ENCODE results near the gene NFIX.

NFIX gene

GRCh38 chr19:13102666-13103580 lies 107.6 kb downstream of the NFIX start, which contains the start of gene LYL1:
Gene LYL1 (minus strand): TSS chr19:13102858. CDS start chr19:13101171, 1,687 bp downstream.
- H3K9ac ChIP-seq (ENCODE audit: low read length): peak within 1 kb of the TSS; percentile 54
- no peaks in the 10 kb centered on the region for H3K27me3 ChIP-seq (ENCODE audit: control insufficient read depth, insufficient read depth, low read length)
- peaks cover 39% of the 10 kb centered on the region for H3K4me1 ChIP-seq (ENCODE audit: control insufficient read depth, insufficient read depth, low read length)
- no peaks in the 10 kb centered on the region for H3K36me3 ChIP-seq (ENCODE audit: control insufficient read depth, insufficient read depth, low read length)
- peak within 1 kb of the TSS; percentile 25 for H3K4me3 ChIP-seq (ENCODE audit: low read length)
- no peaks in the 10 kb centered on the region for H3K9me3 ChIP-seq (ENCODE audit: control insufficient read depth, low read length)

GRCh38 chr19:13103581-13104359 lies 108.5 kb downstream of the NFIX start:
- Histone ChIP-seq H3K9ac (ENCODE audit: low read length) (peak overlapping the region; percentile 54), H3K9me3 (ENCODE audit: control insufficient read depth, low read length) (no peaks in the 10 kb centered on the region), H3K4me3 (ENCODE audit: low read length) (no peak overlapping the region), H3K36me3 (ENCODE audit: control insufficient read depth, insufficient read depth, low read length) (no peaks in the 10 kb centered on the region), H3K27me3 (ENCODE audit: control insufficient read depth, insufficient read depth, low read length) (no peaks in the 10 kb centered on the region), H3K4me1 (ENCODE audit: control insufficient read depth, insufficient read depth, low read length) (peaks cover 33% of the 10 kb centered on the region)

- Histone ChIP-seq H3K9ac (ENCODE audit: low read length) (no peak overlapping the region), H3K4me1 (ENCODE audit: control insufficient read depth, insufficient read depth, low read length) (peaks cover 28% of the 10 kb centered on the region), H3K36me3 (ENCODE audit: control insufficient read depth, insufficient read depth, low read length) (no peaks in the 10 kb centered on the region), H3K4me3 (ENCODE audit: low read length) (no peak overlapping the region), H3K27me3 (ENCODE audit: control insufficient read depth, insufficient read depth, low read length) (no peaks in the 10 kb centered on the region), H3K9me3 (ENCODE audit: control insufficient read depth, low read length) (no peaks in the 10 kb centered on the region)
These were observed 109.1 kb downstream of the NFIX start for GRCh38 chr19:13104360-13104847.

- Histone ChIP-seq H3K9me3 (ENCODE audit: control insufficient read depth, low read length) (no peaks in the 10 kb centered on the region), H3K36me3 (ENCODE audit: control insufficient read depth, insufficient read depth, low read length) (no peaks in the 10 kb centered on the region), H3K4me1 (ENCODE audit: control insufficient read depth, insufficient read depth, low read length) (peaks cover 21% of the 10 kb centered on the region), H3K4me3 (ENCODE audit: low read length) (no peak overlapping the region), H3K27me3 (ENCODE audit: control insufficient read depth, insufficient read depth, low read length) (no peaks in the 10 kb centered on the region), H3K9ac (ENCODE audit: low read length) (peak overlapping the region; percentile 31)
These were observed 109.8 kb downstream of the NFIX start for GRCh38 chr19:13104848-13105711.

- no peaks in the 10 kb centered on the region for H3K9me3 ChIP-seq (ENCODE audit: control insufficient read depth, low read length)
- no peak overlapping the region for H3K9ac ChIP-seq (ENCODE audit: low read length)
- no peaks in the 10 kb centered on the region for H3K36me3 ChIP-seq (ENCODE audit: control insufficient read depth, insufficient read depth, low read length)
- H3K27me3 ChIP-seq (ENCODE audit: control insufficient read depth, insufficient read depth, low read length): no peaks in the 10 kb centered on the region
- no peaks in the 10 kb centered on the region for H3K4me1 ChIP-seq (ENCODE audit: control insufficient read depth, insufficient read depth, low read length)
- H3K4me3 ChIP-seq (ENCODE audit: low read length): no peak overlapping the region
These were observed 114.3 kb downstream of the NFIX start for GRCh38 chr19:13109361-13110098.

- H3K27me3 ChIP-seq (ENCODE audit: control insufficient read depth, insufficient read depth, low read length): no peaks in the 10 kb centered on the region
- H3K9ac ChIP-seq (ENCODE audit: low read length): no peak overlapping the region
- no peaks in the 10 kb centered on the region for H3K36me3 ChIP-seq (ENCODE audit: control insufficient read depth, insufficient read depth, low read length)
- no peaks in the 10 kb centered on the region for H3K9me3 ChIP-seq (ENCODE audit: control insufficient read depth, low read length)
- no peak overlapping the region for H3K4me3 ChIP-seq (ENCODE audit: low read length)
- H3K4me1 ChIP-seq (ENCODE audit: control insufficient read depth, insufficient read depth, low read length): peaks cover under 1% of the 10 kb centered on the region
These were observed 114.9 kb downstream of the NFIX start for GRCh38 chr19:13110099-13110610.

- Histone ChIP-seq H3K9ac (ENCODE audit: low read length) (no peak overlapping the region), H3K36me3 (ENCODE audit: control insufficient read depth, insufficient read depth, low read length) (no peaks in the 10 kb centered on the region)
These were observed 117.3 kb downstream of the NFIX start for GRCh38 chr19:13112555-13112954.

GRCh38 chr19:13115936-13116281 lies 120.6 kb downstream of the NFIX start:
- no peaks in the 10 kb centered on the region for H3K27me3 ChIP-seq (ENCODE audit: control insufficient read depth, insufficient read depth, low read length)
- no peaks in the 10 kb centered on the region for H3K36me3 ChIP-seq (ENCODE audit: control insufficient read depth, insufficient read depth, low read length)
- peak overlapping the region; percentile 81 for H3K9ac ChIP-seq (ENCODE audit: low read length)
- H3K4me1 ChIP-seq (ENCODE audit: control insufficient read depth, insufficient read depth, low read length): peaks cover 29% of the 10 kb centered on the region
- H3K9me3 ChIP-seq (ENCODE audit: control insufficient read depth, low read length): no peaks in the 10 kb centered on the region
- peak overlapping the region; percentile 21 for H3K4me3 ChIP-seq (ENCODE audit: low read length)

More at GRCh38 chr19:13112555-13112954, 117.3 kb downstream of the NFIX start:
- H3K9me3 ChIP-seq (ENCODE audit: control insufficient read depth, low read length): no peaks in the 10 kb centered on the region
- H3K27me3 ChIP-seq (ENCODE audit: control insufficient read depth, insufficient read depth, low read length): no peaks in the 10 kb centered on the region
- H3K4me1 ChIP-seq (ENCODE audit: control insufficient read depth, insufficient read depth, low read length): peaks cover 14% of the 10 kb centered on the region
- no peak overlapping the region for H3K4me3 ChIP-seq (ENCODE audit: low read length)

GRCh38 chr19:13116282-13117175 lies 121.3 kb downstream of the NFIX start, which contains the start of gene TRMT1:
Gene TRMT1 (minus strand): TSS chr19:13116740. CDS start chr19:13116399, 341 bp downstream.
- H3K4me3 ChIP-seq (ENCODE audit: low read length): peak within 1 kb of the TSS; percentile 21
- H3K9ac ChIP-seq (ENCODE audit: low read length): peak within 1 kb of the TSS; percentile 81
- H3K36me3 ChIP-seq (ENCODE audit: control insufficient read depth, insufficient read depth, low read length): no peaks in the 10 kb centered on the region
- H3K9me3 ChIP-seq (ENCODE audit: control insufficient read depth, low read length): no peaks in the 10 kb centered on the region
- no peaks in the 10 kb centered on the region for H3K27me3 ChIP-seq (ENCODE audit: control insufficient read depth, insufficient read depth, low read length)
- peaks cover 29% of the 10 kb centered on the region for H3K4me1 ChIP-seq (ENCODE audit: control insufficient read depth, insufficient read depth, low read length)

GRCh38 chr19:13117176-13117771 lies 122.0 kb downstream of the NFIX start:
- H3K27me3 ChIP-seq (ENCODE audit: control insufficient read depth, insufficient read depth, low read length): no peaks in the 10 kb centered on the region
- no peaks in the 10 kb centered on the region for H3K36me3 ChIP-seq (ENCODE audit: control insufficient read depth, insufficient read depth, low read length)
- peak overlapping the region; percentile 21 for H3K4me3 ChIP-seq (ENCODE audit: low read length)
- peak overlapping the region; percentile 61 for H3K9ac ChIP-seq (ENCODE audit: low read length)
- no peaks in the 10 kb centered on the region for H3K9me3 ChIP-seq (ENCODE audit: control insufficient read depth, low read length)
- peaks cover 29% of the 10 kb centered on the region for H3K4me1 ChIP-seq (ENCODE audit: control insufficient read depth, insufficient read depth, low read length)
